WTC11 (cell line): ENCODE results near the gene RSKR. TPM values are rescaled to one million over a fixed set of nuclear protein-coding genes. Genes with fewer than 3 reads are reported as not detected.

Experiments used
- ATAC-seq: fragments of 200-7000 bp; cut with Tn5 transposase; 2 replicates; pipeline ENCODE4 v1.10.0; 2021; ENCODE audit warnings: mild to moderate bottlenecking, moderate library complexity
- CTCF ChIA-PET: fragments of 300-600 bp; sonication (Branson Sonifier 250); formaldehyde crosslinking; loops from one replicate; lab custom pipeline; 2021; ENCODE audit warnings: antibody characterized with exemption; lab: Charles Lee
- POLR2A ChIA-PET: fragments of 350-600 bp; sonication (Branson Sonifier 250); formaldehyde crosslinking; loops from one replicate; lab custom pipeline; 2021; ENCODE audit warnings: antibody characterized with exemption; lab: Charles Lee
- DNase-seq: peaks from one replicate; pipeline ENCODE4 v3.0.0; 2021; ENCODE audit warnings: low spot score
- H3K27ac Mint-ChIP-seq: 2 replicates; pipeline ENCODE4 v1.8.0; 2021; ENCODE audit warnings: mixed read lengths
- H3K27me3 Mint-ChIP-seq: 2 replicates; pipeline ENCODE4 v1.8.0; 2021; ENCODE audit warnings: low read depth, mild to moderate bottlenecking, moderate library complexity, mixed read lengths
- H3K36me3 Mint-ChIP-seq: 2 replicates; pipeline ENCODE4 v1.8.0; 2021; ENCODE audit warnings: mixed read lengths
- H3K4me1 Mint-ChIP-seq: 2 replicates; pipeline ENCODE4 v1.8.0; 2022; ENCODE audit warnings: mixed read lengths
- H3K4me3 Mint-ChIP-seq: 2 replicates; pipeline ENCODE4 v1.8.0; 2021; ENCODE audit warnings: mild to moderate bottlenecking, moderate library complexity, mixed read lengths
- H3K9me3 Mint-ChIP-seq: 2 replicates; pipeline ENCODE4 v1.8.0; 2021; ENCODE audit warnings: mixed read lengths
- AR ChIP-seq: fragments of 250-450 bp; sonication (Bioruptor Pico); IDR thresholded peaks from 2 replicates; pipeline ENCODE4 v1.9.0; 2021; ENCODE audit warnings: mild to moderate bottlenecking
- ARID4B ChIP-seq: sonication (generic); formaldehyde crosslinking; IDR thresholded peaks from 2 replicates; pipeline ENCODE4 v1.8.0; 2023; ENCODE audit warnings: missing genetic modification reagents, mild to moderate bottlenecking, borderline replicate concordance
- CTCF ChIP-seq: fragments of 200-600 bp; IDR thresholded peaks from 2 replicates; pipeline ENCODE4 v1.8.0; 2022; ENCODE audit warnings: antibody characterized with exemption
- E2F4 ChIP-seq: sonication (generic); formaldehyde crosslinking; IDR thresholded peaks from 2 replicates; pipeline ENCODE4 v1.8.1; 2022; ENCODE audit warnings: low read depth, mild to moderate bottlenecking, moderate library complexity, missing genetic modification reagents, borderline replicate concordance
- E2F5 ChIP-seq: sonication (generic); formaldehyde crosslinking; IDR thresholded peaks from 2 replicates; pipeline ENCODE4 v1.8.1; 2022; ENCODE audit warnings: mild to moderate bottlenecking, moderate library complexity, missing genetic modification reagents
- ERG ChIP-seq: fragments of 250-450 bp; sonication (Bioruptor Pico); IDR thresholded peaks from 2 replicates; pipeline ENCODE4 v1.8.0; 2021; ENCODE audit warnings: mild to moderate bottlenecking
- ETV6 ChIP-seq: sonication (generic); formaldehyde crosslinking; IDR thresholded peaks from 2 replicates; pipeline ENCODE4 v1.8.1; 2022; ENCODE audit warnings: mild to moderate bottlenecking, missing genetic modification reagents
- GTF2I ChIP-seq: fragments of 250-450 bp; sonication (Bioruptor Pico); conservative IDR thresholded peaks from 2 replicates; pipeline ENCODE4 v1.4.0; 2021; ENCODE audit warnings: mild to moderate bottlenecking
- IRF1 ChIP-seq: sonication (generic); formaldehyde crosslinking; IDR thresholded peaks from 2 replicates; pipeline ENCODE4 v1.8.0; 2023; ENCODE audit warnings: missing genetic modification reagents
- JUN ChIP-seq: sonication (generic); formaldehyde crosslinking; IDR thresholded peaks from 2 replicates; pipeline ENCODE4 v1.8.0; 2023; ENCODE audit warnings: mild to moderate bottlenecking, missing genetic modification reagents
- NFE2L1 ChIP-seq: sonication (generic); formaldehyde crosslinking; IDR thresholded peaks from 2 replicates; pipeline ENCODE4 v1.8.1; 2023; ENCODE audit warnings: missing genetic modification reagents
- RORB ChIP-seq: fragments of 250-450 bp; sonication (Bioruptor Pico); IDR thresholded peaks from 2 replicates; pipeline ENCODE4 v1.9.0; 2021; ENCODE audit warnings: mild to moderate bottlenecking
- SMAD3 ChIP-seq: sonication (generic); formaldehyde crosslinking; IDR thresholded peaks from 2 replicates; pipeline ENCODE4 v1.8.0; 2022; ENCODE audit warnings: missing genetic modification reagents, mild to moderate bottlenecking, borderline replicate concordance
- STAT6 ChIP-seq: sonication (generic); formaldehyde crosslinking; conservative IDR thresholded peaks from 2 replicates; pipeline ENCODE4 v1.8.1; 2023; ENCODE audit warnings: mild to moderate bottlenecking, low read depth, missing genetic modification reagents, moderate library complexity
- TEAD1 ChIP-seq: sonication (generic); formaldehyde crosslinking; IDR thresholded peaks from 2 replicates; pipeline ENCODE4 v1.8.0; 2022; ENCODE audit warnings: mild to moderate bottlenecking, missing genetic modification reagents
- ZNF219 ChIP-seq: sonication (generic); formaldehyde crosslinking; IDR thresholded peaks from 2 replicates; pipeline ENCODE4 v1.8.0; 2023; ENCODE audit warnings: missing genetic modification reagents, mild to moderate bottlenecking, borderline replicate concordance
- ZNF396 ChIP-seq: fragments of 250-450 bp; sonication (Bioruptor Pico); IDR thresholded peaks from 2 replicates; pipeline ENCODE4 v1.8.0; 2021; ENCODE audit warnings: mild to moderate bottlenecking, moderate library complexity, borderline replicate concordance
- ZNF423 ChIP-seq: fragments of 250-450 bp; sonication (Bioruptor Pico); IDR thresholded peaks from 2 replicates; pipeline ENCODE4 v2.1.2; 2022; ENCODE audit warnings: mild to moderate bottlenecking, moderate library complexity
- total RNA-seq: library from RNA; stranded (reverse); gene quantifications from 3 replicates; pipeline ENCODE4 v1.2.3, GENCODE V29; 2021

Gene RSKR
- total RNA-seq, 1 experiment from 2014 or later, result 28.0 TPM

- DNase-seq, result no peak
- Mint-ChIP-seq H3K4me1 (no peaks in the 10 kb centered on the region), H3K27ac (no peak overlapping the region), H3K36me3 (peaks cover 94% of the 10 kb centered on the region), H3K27me3 (no peaks in the 10 kb centered on the region), H3K4me3 (no peak overlapping the region), H3K9me3 (no peaks in the 10 kb centered on the region)
- no peak for TF ChIP-seq STAT6
- no peak for TF ChIP-seq NFE2L1 (CRISPR knock-in tag)
- TF ChIP-seq IRF1 (CRISPR knock-in tag), result no peak
- no peak for TF ChIP-seq AR (CRISPR knock-in tag)
- TF ChIP-seq ZNF219 (CRISPR knock-in tag), result no peak
- no peak for TF ChIP-seq ETV6
- no peak for TF ChIP-seq E2F5
- no peak for TF ChIP-seq GTF2I (CRISPR knock-in tag)
- TF ChIP-seq JUN (CRISPR knock-in tag), result no peak
- TF ChIP-seq RORB, result no peak
- no peak for TF ChIP-seq ARID4B
- TF ChIP-seq TEAD1, result no peak
- no peak for TF ChIP-seq ERG (CRISPR knock-in tag)
- no peak for TF ChIP-seq E2F4
- TF ChIP-seq ZNF396 (CRISPR knock-in tag), result no peak
- TF ChIP-seq ZNF423 (CRISPR knock-in tag), result no peak
- no peak for TF ChIP-seq SMAD3 (CRISPR knock-in tag)
- TF ChIP-seq CTCF, result no peak
- ChIA-PET CTCF (interaction anchor here (1.1 to 2.5 kb wide), 2 partner anchors 9 to 12 kb away, joined by 4 to 14 read pairs; partner anchors contain the start of gene BLTP2), POLR2A (no interaction called here)
- ATAC-seq, result no peak
Measured at GRCh38 chr17:28635506-28635905, 21.5 kb upstream of the RSKR start.
